DND-41 (cell line): ENCODE measurements around the gene DRD1.
"Not testable (repeated sequence)": the region's sequence is repeated elsewhere in the genome, so short reads cannot be mapped to it uniquely, and the experiment has no call there.

Experiments used
- ATAC-seq: fragments of 200-7000 bp; cut with Tn5 transposase; 3 replicates; pipeline ENCODE4 v1.9.1; 2021; ENCODE audit warnings: low read depth; ENCODE audit not compliant: insufficient read depth
- DNase-seq: peaks from one replicate; pipeline ENCODE4 v3.0.0-alpha.2; 2020
- H2AFZ ChIP-seq: 2 replicates; pipeline ENCODE4 v1.6.0; 2012; ENCODE audit warnings: low read depth, low read length
- H3K27ac ChIP-seq: 2 replicates; pipeline ENCODE4 v1.5.1; 2012; ENCODE audit warnings: low read length, inconsistent platforms
- H3K27me3 ChIP-seq: fragments of 200-600 bp; sonication (generic); 2 replicates; pipeline ENCODE4 v1.6.0; 2012; ENCODE audit warnings: low read length, mild to moderate bottlenecking, inconsistent platforms; ENCODE audit not compliant: insufficient read depth, poor library complexity
- H3K36me3 ChIP-seq: 2 replicates; pipeline ENCODE4 v1.5.1; 2012; ENCODE audit warnings: low read length, inconsistent platforms; ENCODE audit not compliant: insufficient read depth
- H3K4me1 ChIP-seq: 2 replicates; pipeline ENCODE4 v1.5.1; 2012; ENCODE audit warnings: mild to moderate bottlenecking, low read length; ENCODE audit not compliant: insufficient read depth
- H3K4me2 ChIP-seq: 2 replicates; pipeline ENCODE4 v1.6.0; 2012; ENCODE audit warnings: mild to moderate bottlenecking, moderate library complexity, low read length, inconsistent platforms; ENCODE audit not compliant: insufficient read depth
- H3K4me3 ChIP-seq, 2 experiments: fragments of 200-600 bp in 1 of 2; shearing (Covaris generic) in 1 of 2; 2 replicates each; pipeline ENCODE4 v1.5.1; 2012 to 2016; ENCODE audit warnings: inconsistent platforms in 2 of 2, low read length in 2 of 2, mild to moderate bottlenecking in 2 of 2, low read depth in 1 of 2, moderate library complexity in 1 of 2
- H3K79me2 ChIP-seq: 2 replicates; pipeline ENCODE4 v1.6.0; 2012; ENCODE audit warnings: low read length, inconsistent platforms; ENCODE audit not compliant: insufficient read depth
- H3K9ac ChIP-seq: 2 replicates; pipeline ENCODE4 v1.6.0; 2012; ENCODE audit warnings: low read depth, mild to moderate bottlenecking, inconsistent platforms, low read length, moderate library complexity
- H3K9me3 ChIP-seq: 2 replicates; pipeline ENCODE4 v1.5.1; 2012; ENCODE audit warnings: low read length, moderate library complexity, mild to moderate bottlenecking, inconsistent platforms; ENCODE audit not compliant: insufficient read depth, severe bottlenecking
- H4K20me1 ChIP-seq: 2 replicates; pipeline ENCODE4 v1.6.0; 2012; ENCODE audit warnings: low read length; ENCODE audit not compliant: insufficient read depth
- EZH2 ChIP-seq: IDR thresholded peaks from 3 replicates; pipeline ENCODE4 v1.6.1; 2012; ENCODE audit warnings: borderline replicate concordance, low read depth, mild to moderate bottlenecking, moderate library complexity, low read length, inconsistent platforms; ENCODE audit not compliant: severe bottlenecking
- TF ChIP-seq, protein P1 (sequence below): IDR thresholded peaks from 2 replicates; pipeline ENCODE4 v1.5.1; 2012; ENCODE audit warnings: borderline replicate concordance, low read length, moderate library complexity, mild to moderate bottlenecking; ENCODE audit not compliant: poor library complexity, severe bottlenecking; ENCODE audit errors: extremely low read depth

The DRD1 gene

DNA sequence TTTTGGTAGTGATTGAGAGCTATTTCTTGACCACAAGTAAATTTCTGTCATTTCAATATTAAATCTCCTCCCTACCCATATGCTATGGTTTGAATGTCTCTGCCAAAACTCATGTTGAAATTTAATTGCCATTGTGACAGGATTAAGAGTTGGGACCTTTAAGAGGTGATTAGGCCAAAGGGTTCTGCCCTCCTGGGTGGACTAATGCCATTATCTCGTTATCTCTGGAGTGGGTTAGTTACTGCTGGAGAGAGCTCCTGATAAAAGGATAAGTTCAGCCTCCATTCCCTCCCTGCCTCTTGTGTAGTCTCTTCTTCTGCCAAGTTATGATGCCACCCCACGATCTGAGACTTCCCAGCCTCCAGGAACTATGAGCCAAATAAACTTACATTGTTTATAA is 3.6 kb upstream of the DRD1 start:
- peaks cover 14% of the 10 kb centered on the region for H3K27me3 ChIP-seq

GRCh38 chr5:175446378-175446777 is 2.4 kb upstream of the DRD1 start:
- not testable (repeated sequence) for H3K36me3 ChIP-seq, H2AFZ ChIP-seq, H3K79me2 ChIP-seq, ATAC-seq, H3K27me3 ChIP-seq, H3K4me2 ChIP-seq, H4K20me1 ChIP-seq, H3K9ac ChIP-seq, H3K9me3 ChIP-seq, H3K4me3 ChIP-seq, H3K27ac ChIP-seq, H3K4me1 ChIP-seq, DNase-seq

More for the DNA sequence above, 3.6 kb upstream of the DRD1 start:
- H3K79me2 ChIP-seq = no peaks in the 10 kb centered on the region
- no peaks in the 10 kb centered on the region for H4K20me1 ChIP-seq
- no peak overlapping the region for H3K4me2 ChIP-seq
- no peaks in the 10 kb centered on the region for H3K4me1 ChIP-seq
- no peak for TF ChIP-seq EZH2
- TF ChIP-seq, protein P1, sequence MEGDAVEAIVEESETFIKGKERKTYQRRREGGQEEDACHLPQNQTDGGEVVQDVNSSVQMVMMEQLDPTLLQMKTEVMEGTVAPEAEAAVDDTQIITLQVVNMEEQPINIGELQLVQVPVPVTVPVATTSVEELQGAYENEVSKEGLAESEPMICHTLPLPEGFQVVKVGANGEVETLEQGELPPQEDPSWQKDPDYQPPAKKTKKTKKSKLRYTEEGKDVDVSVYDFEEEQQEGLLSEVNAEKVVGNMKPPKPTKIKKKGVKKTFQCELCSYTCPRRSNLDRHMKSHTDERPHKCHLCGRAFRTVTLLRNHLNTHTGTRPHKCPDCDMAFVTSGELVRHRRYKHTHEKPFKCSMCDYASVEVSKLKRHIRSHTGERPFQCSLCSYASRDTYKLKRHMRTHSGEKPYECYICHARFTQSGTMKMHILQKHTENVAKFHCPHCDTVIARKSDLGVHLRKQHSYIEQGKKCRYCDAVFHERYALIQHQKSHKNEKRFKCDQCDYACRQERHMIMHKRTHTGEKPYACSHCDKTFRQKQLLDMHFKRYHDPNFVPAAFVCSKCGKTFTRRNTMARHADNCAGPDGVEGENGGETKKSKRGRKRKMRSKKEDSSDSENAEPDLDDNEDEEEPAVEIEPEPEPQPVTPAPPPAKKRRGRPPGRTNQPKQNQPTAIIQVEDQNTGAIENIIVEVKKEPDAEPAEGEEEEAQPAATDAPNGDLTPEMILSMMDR = no peak
- H2AFZ ChIP-seq = no peak overlapping the region
- H3K36me3 ChIP-seq = no peaks in the 10 kb centered on the region
- no peak overlapping the region for H3K4me3 ChIP-seq
- DNase-seq = no peak
- H3K9ac ChIP-seq = no peak overlapping the region
- ATAC-seq = no peak
- H3K9me3 ChIP-seq = no peaks in the 10 kb centered on the region
- H3K27ac ChIP-seq = no peak overlapping the region

- no peak for DNase-seq
- H3K27me3 ChIP-seq = peaks cover 5% of the 10 kb centered on the region
- no peaks in the 10 kb centered on the region for H3K9me3 ChIP-seq
- no peak for ATAC-seq
- no peaks in the 10 kb centered on the region for H3K36me3 ChIP-seq
- no peak overlapping the region for H3K9ac ChIP-seq
- H4K20me1 ChIP-seq = no peaks in the 10 kb centered on the region
- H3K4me2 ChIP-seq = no peak overlapping the region
- H2AFZ ChIP-seq = no peak overlapping the region
- TF ChIP-seq, protein P1 = no peak
- no peak for TF ChIP-seq EZH2
- H3K4me1 ChIP-seq = no peaks in the 10 kb centered on the region
- H3K4me3 ChIP-seq = no peak overlapping the region
- no peaks in the 10 kb centered on the region for H3K79me2 ChIP-seq
- H3K27ac ChIP-seq = no peak overlapping the region
Measured at GRCh38 chr5:175444905-175445456, 999 bp upstream of the DRD1 start.

GRCh38 chr5:175443514-175444059 is 395 bp downstream of the DRD1 start:
- H3K9me3 ChIP-seq = no peaks in the 10 kb centered on the region
- H3K4me1 ChIP-seq = no peaks in the 10 kb centered on the region
- H3K9ac ChIP-seq = no peak overlapping the region
- no peaks in the 10 kb centered on the region for H3K79me2 ChIP-seq
- peaks cover 7% of the 10 kb centered on the region for H3K27me3 ChIP-seq
- no peak overlapping the region for H2AFZ ChIP-seq
- H3K4me2 ChIP-seq = no peak overlapping the region
- H3K36me3 ChIP-seq = no peaks in the 10 kb centered on the region
- DNase-seq = no peak
- TF ChIP-seq EZH2 = no peak
- TF ChIP-seq, protein P1 = no peak
- no peaks in the 10 kb centered on the region for H4K20me1 ChIP-seq
- ATAC-seq = no peak
- H3K27ac ChIP-seq = no peak overlapping the region
- H3K4me3 ChIP-seq = no peak overlapping the region
